Measurements from ENCODE around the gene APOBEC3B. TPM values are rescaled to one million over a fixed set of nuclear protein-coding genes. Genes with fewer than 3 reads are reported as not detected.

APOBEC3B gene
- polyA plus RNA-seq, 1 donor from 2014 or later, result not detected

GRCh38 chr22:38986629-38987028, 4.5 kb downstream of the APOBEC3B start:
- Histone ChIP-seq H3K27me3 (ENCODE audit: insufficient read depth, low read depth, low read length) (no peaks in the 10 kb centered on the region), H3K9me2 (ENCODE audit: insufficient read depth, low read length) (no peaks in the 10 kb centered on the region), H3K4me3 (ENCODE audit: low read length) (no peak overlapping the region), H3K79me2 (replicated peaks; ENCODE audit: insufficient read depth, low read length) (no peaks in the 10 kb centered on the region), H3F3A (ENCODE audit: insufficient read depth, low read length, poor library complexity, severe bottlenecking) (no peaks in the 10 kb centered on the region), H2AFZ (ENCODE audit: low read depth, low read length) (no peak overlapping the region), H3K9me3 (ENCODE audit: low read length) (no peaks in the 10 kb centered on the region), H3K9ac (ENCODE audit: low read length) (no peak overlapping the region), H3K27ac (ENCODE audit: low read length) (no peak overlapping the region), H3K36me3 (ENCODE audit: insufficient read depth, low read length) (no peaks in the 10 kb centered on the region), H3K4me2 (ENCODE audit: low read length) (no peak overlapping the region), H4K20me1 (ENCODE audit: insufficient read depth) (no peaks in the 10 kb centered on the region)
- no peak for TF ChIP-seq MXI1 (conservative IDR thresholded peaks at IDR 0.05; ENCODE audit: poor library complexity, severe bottlenecking)
- no peak for TF ChIP-seq EP300 (conservative IDR thresholded peaks at IDR 0.05; ENCODE audit: poor library complexity, severe bottlenecking)
- TF ChIP-seq RAD21 (conservative IDR thresholded peaks at IDR 0.05), result no peak
- no peak for TF ChIP-seq TAF1 (IDR thresholded peaks at IDR 0.05; ENCODE audit: low read depth)
- no peak for TF ChIP-seq CTCF (IDR thresholded peaks at IDR 0.05; ENCODE audit: poor library complexity, severe bottlenecking)
- TF ChIP-seq SMC3 (conservative IDR thresholded peaks at IDR 0.05; ENCODE audit: poor library complexity), result no peak
- TF ChIP-seq REST (IDR thresholded peaks at IDR 0.05; ENCODE audit: borderline replicate concordance), result no peak
- no peak for TF ChIP-seq POLR2AphosphoS5 (IDR thresholded peaks at IDR 0.05)
- TF ChIP-seq EZH2 (IDR thresholded peaks at IDR 0.05; ENCODE audit: borderline replicate concordance, insufficient read depth, low read length, poor library complexity, severe bottlenecking), result no peak

GRCh38 chr22:38987171-38987895, 5.2 kb downstream of the APOBEC3B start:
- no peaks in the 10 kb centered on the region for H3K9me3 ChIP-seq (ENCODE audit: low read length)
- no peaks in the 10 kb centered on the region for H3F3A ChIP-seq (ENCODE audit: insufficient read depth, low read length, poor library complexity, severe bottlenecking)
- no peaks in the 10 kb centered on the region for H3K27me3 ChIP-seq (ENCODE audit: insufficient read depth, low read depth, low read length)
- no peaks in the 10 kb centered on the region for H4K20me1 ChIP-seq (ENCODE audit: insufficient read depth)
- no peak overlapping the region for H3K9ac ChIP-seq (ENCODE audit: low read length)
- no peaks in the 10 kb centered on the region for H3K9me2 ChIP-seq (ENCODE audit: insufficient read depth, low read length)
- no peak overlapping the region for H2AFZ ChIP-seq (ENCODE audit: low read depth, low read length)
- H3K27ac ChIP-seq (ENCODE audit: low read length), result no peak overlapping the region
- H3K36me3 ChIP-seq (ENCODE audit: insufficient read depth, low read length), result no peaks in the 10 kb centered on the region
- no peak overlapping the region for H3K4me3 ChIP-seq (ENCODE audit: low read length)
- no peaks in the 10 kb centered on the region for H3K79me2 ChIP-seq (replicated peaks; ENCODE audit: insufficient read depth, low read length)
- no peak overlapping the region for H3K4me2 ChIP-seq (ENCODE audit: low read length)
- TF ChIP-seq RAD21 (conservative IDR thresholded peaks at IDR 0.05), result no peak
- TF ChIP-seq CTCF (IDR thresholded peaks at IDR 0.05; ENCODE audit: poor library complexity, severe bottlenecking), result no peak
- TF ChIP-seq EP300 (conservative IDR thresholded peaks at IDR 0.05; ENCODE audit: poor library complexity, severe bottlenecking), result no peak
- TF ChIP-seq REST (IDR thresholded peaks at IDR 0.05; ENCODE audit: borderline replicate concordance), result no peak
- TF ChIP-seq EZH2 (IDR thresholded peaks at IDR 0.05; ENCODE audit: borderline replicate concordance, insufficient read depth, low read length, poor library complexity, severe bottlenecking), result no peak
- TF ChIP-seq SMC3 (conservative IDR thresholded peaks at IDR 0.05; ENCODE audit: poor library complexity), result no peak

All from neural cell (in vitro differentiated cells).